GM12878 (cell line): ENCODE data around the gene HAPLN2. TPM values are rescaled to one million over a fixed set of nuclear protein-coding genes. Genes with fewer than 3 reads are reported as not detected.
A peak's percentile ranks its signal among the peaks of the same experiment; 100 is the strongest.
"Not testable (repeated sequence)": the region's sequence is repeated elsewhere in the genome, so short reads cannot be mapped to it uniquely, and the experiment has no call there.

Experiments
- ATAC-seq: fragments of 200-7000 bp; cut with Tn5 transposase; 3 replicates; pipeline ENCODE4 v1.9.1; 2020; ENCODE audit warnings: mild to moderate bottlenecking, moderate library complexity
- BruUV-seq: library from RNA; stranded (reverse); fragments of 400-500 nt; replicated peaks from 2 replicates; lab custom pipeline; 2021; lab: Mats Ljungman, UMichigan
- CTCF ChIA-PET: fragments of 300-600 bp; sonication (Branson Sonifier 250); formaldehyde crosslinking; extraction: SDS; loops from one replicate; lab custom pipeline; 2021; ENCODE audit warnings: inconsistent platforms; lab: Yijun Ruan, JAX
- POLR2A ChIA-PET: fragments of 350-600 bp; formaldehyde crosslinking; extraction: SDS; loops from one replicate; lab custom pipeline; 2021; ENCODE audit warnings: inconsistent platforms; lab: Charles Lee
- RAD21 ChIA-PET: fragments of 300-600 bp; sonication (Branson Sonifier 250); formaldehyde crosslinking; loops from one replicate; lab custom pipeline; 2023; ENCODE audit warnings: antibody characterized with exemption; ENCODE audit not compliant: unreplicated experiment; lab: Charles Lee
- SMC1A ChIA-PET: fragments of 300-600 bp; sonication (Branson Sonifier 250); formaldehyde crosslinking; loops from one replicate; lab custom pipeline; 2023; ENCODE audit not compliant: unreplicated experiment, uncharacterized antibody; lab: Charles Lee
- DNase-seq: peaks from one replicate; pipeline ENCODE4 v3.0.0-alpha.2; 2011; ENCODE audit warnings: low read depth, low spot score
- FAIRE-seq: peaks from 3 replicates; lab custom pipeline; 2011; peaks lifted over from hg19 to GRCh38; lab: Jason Lieb, UNC
- H2AFZ ChIP-seq: 2 replicates; pipeline ENCODE4 v1.6.0; 2011; ENCODE audit warnings: low read depth, low read length, control low read depth; ENCODE audit not compliant: control insufficient read depth
- H3K27ac ChIP-seq: 2 replicates; pipeline ENCODE4 v1.5.1; 2011; ENCODE audit warnings: control low read depth; ENCODE audit not compliant: control insufficient read depth, insufficient read depth
- H3K27me3 ChIP-seq, 2 experiments: replicated peaks in 1 of 2; 2 replicates each; pipeline versions ENCODE4 v1.6.0 to v1.6.1; 2011; ENCODE audit warnings: low read length in 1 of 2; ENCODE audit not compliant: control insufficient read depth in 2 of 2, insufficient read depth in 2 of 2
- H3K36me3 ChIP-seq, 2 experiments: 2 replicates each; pipeline ENCODE4 v1.5.1; 2011; ENCODE audit warnings: low read length in 1 of 2; ENCODE audit not compliant: control insufficient read depth in 2 of 2, insufficient read depth in 2 of 2
- H3K4me1 ChIP-seq: 2 replicates; pipeline ENCODE4 v1.6.1; 2011; ENCODE audit warnings: mild to moderate bottlenecking, low read length, moderate library complexity, mixed read lengths; ENCODE audit not compliant: control insufficient read depth, insufficient read depth
- H3K4me2 ChIP-seq: 2 replicates; pipeline ENCODE4 v1.6.0; 2011; ENCODE audit warnings: control low read depth; ENCODE audit not compliant: control insufficient read depth, insufficient read depth
- H3K4me3 ChIP-seq: fragments of 200-600 bp; sonication (generic); 2 replicates; pipeline ENCODE4 v1.5.1; 2016
- H3K79me2 ChIP-seq: 2 replicates; pipeline ENCODE4 v1.6.0; 2011; ENCODE audit warnings: low read length; ENCODE audit not compliant: control insufficient read depth, insufficient read depth
- H3K9ac ChIP-seq: 2 replicates; pipeline ENCODE4 v1.8.0; 2011; ENCODE audit warnings: low read length, control low read depth, mixed read lengths; ENCODE audit not compliant: control insufficient read depth, insufficient read depth
- H3K9me3 ChIP-seq: replicated peaks from 3 replicates; pipeline ENCODE4 v1.5.1; 2011; ENCODE audit warnings: mild to moderate bottlenecking, low read length; ENCODE audit not compliant: control insufficient read depth, insufficient read depth
- H4K20me1 ChIP-seq: 2 replicates; pipeline ENCODE4 v1.6.0; 2011; ENCODE audit not compliant: control insufficient read depth, insufficient read depth
- MEF2B ChIP-seq: fragments of 450-650 bp; IDR thresholded peaks from 2 replicates; pipeline ENCODE4 v1.6.1; 2018; ENCODE audit warnings: mild to moderate bottlenecking, moderate library complexity; ENCODE audit not compliant: partially characterized antibody, poor library complexity, severe bottlenecking
- PRDM15 ChIP-seq: fragments of 450-650 bp; formaldehyde crosslinking; IDR thresholded peaks from 2 replicates; pipeline ENCODE4 v1.4.0; 2020; ENCODE audit warnings: mild to moderate bottlenecking, moderate library complexity
- SMARCA5 ChIP-seq: fragments of 450-650 bp; IDR thresholded peaks from 2 replicates; pipeline ENCODE4 v1.6.1; 2017; ENCODE audit warnings: mild to moderate bottlenecking
- SRF ChIP-seq, 2 experiments: IDR thresholded peaks; 2 replicates each; pipeline ENCODE4 v1.6.1; 2011; ENCODE audit warnings: low read depth in 2 of 2, low read length in 2 of 2, mild to moderate bottlenecking in 1 of 2, moderate library complexity in 1 of 2
- WGBS: methylation state at CpG from one replicate; pipeline ENCODE4 v1.1.6; 2016; ENCODE audit warnings: low lambda C conversion rate; ENCODE audit not compliant: insufficient replicate concordance, insufficient coverage; ENCODE audit errors: missing lambda C conversion rate; 5-methylcytosine and 5-hydroxymethylcytosine counted together
- in situ Hi-C: fragments of 300-500 bp; cut with MboI; formaldehyde crosslinking; loops from 9 replicates; pipeline ENCODE4 v1.14.3; 2018; ENCODE audit warnings: mixed read lengths
- intact Hi-C: fragments of 100-400 bp; cut with micrococcal nuclease; formaldehyde crosslinking; loops from one replicate; pipeline ENCODE4 v1.14.2; 2022; ENCODE audit not compliant: unreplicated experiment
- polyA plus RNA-seq, 11 experiments: library from polyadenylated mRNA; depleted of rRNA in 4 of 11; unstranded in 6 of 11; stranded (reverse) in 5 of 11; fragments of >200 nt; fragmentation: Nextera tagmentation in 4 of 11; fragmentation: Illumina TruSeq in 1 of 11; extraction: Ambion mirVana in 4 of 11; extraction: Trizol in 1 of 11; gene quantifications; 1 replicate in 1 of 11; 2 replicates in 10 of 11; pipeline versions ENCODE4 v1.2.1 to v1.2.3, GENCODE V29; 2011 to 2016; ENCODE audit warnings: inconsistent platforms in 2 of 11, missing spikeins in 2 of 11, low read depth in 1 of 11
- total RNA-seq, 4 experiments: library from RNA; depleted of rRNA in 3 of 4; stranded (reverse); fragments of >200 nt in 3 of 4; fragmentation: Illumina TruSeq in 1 of 4; extraction: Trizol in 1 of 4; gene quantifications; 2 replicates each; pipeline versions ENCODE4 v1.2.1 to v1.2.3, GENCODE V29; 2013 to 2021

Gene HAPLN2
- total and polyA plus RNA-seq, 10 of the 15 experiments (the other 5 are each of a cell fraction or from before 2014, with no cell fraction given) = 0.15 to 0.24 TPM; not detected in 8

- TF ChIP-seq PRDM15 (CRISPR knock-in tag) = no peak
- no peak for TF ChIP-seq SMARCA5
- TF ChIP-seq SRF (IDR thresholded peaks at IDR 0.05; ENCODE audit: low read depth in 2 of 2, low read length in 2 of 2) = peak; percentile 64 to 95; a peak in 3 of 4 replicates
- TF ChIP-seq, all 136 proteins: peak for 6
Measured at GRCh38 chr1:156602557-156602993, 16.6 kb upstream of the HAPLN2 start (continued).

GRCh38 chr1:156607344-156607743 is 11.9 kb upstream of the HAPLN2 start:
- H3K4me3 ChIP-seq = not testable (repeated sequence)
- TF ChIP-seq MEF2B = peak; percentile 18
- TF ChIP-seq, all 136 proteins: peak for 1; not testable (repeated sequence) for 135
- WGBS = 18% methylated on average over 4 of the region's 4 CpGs
- H3K4me1 ChIP-seq, H2AFZ ChIP-seq, H3K27me3 ChIP-seq, DNase-seq, H3K36me3 ChIP-seq, H3K27ac ChIP-seq, BruUV-seq, POLR2A ChIA-PET, H3K4me2 ChIP-seq, H3K79me2 ChIP-seq, H3K9ac ChIP-seq, H3K9me3 ChIP-seq, FAIRE-seq, H4K20me1 ChIP-seq: not testable (repeated sequence)
- intact Hi-C loops = loop anchor here (10.0 kb wide), 1 partner anchor 123 kb away; no protein-coding TSS in a partner anchor
- in situ Hi-C loops = loop anchor here (5.0 to 10.0 kb wide), 2 partner anchors 153 to 220 kb away; no protein-coding TSS in a partner anchor
- ChIA-PET SMC1A (interaction anchor here (0.9 to 2.1 kb wide), 9 partner anchors 15 to 227 kb away, joined by 3 to 23 read pairs (median 8); partner anchors contain the start of gene NAXE), CTCF (interaction anchor here (0.6 to 2.1 kb wide), 21 partner anchors 9 to 222 kb away, joined by 3 to 40 read pairs (median 11); partner anchors contain the start of genes HAPLN2, IQGAP3, NAXE and TTC24), RAD21 (interaction anchor here (0.8 to 2.1 kb wide), 11 partner anchors 16 to 222 kb away, joined by 3 to 12 read pairs (median 8); partner anchors contain the start of gene NAXE)
- peak; percentile 28 for ATAC-seq
